GM21360 (cell line): ENCODE results near the gene ARRB1.
"Not testable (repeated sequence)": the region's sequence is repeated elsewhere in the genome, so short reads cannot be mapped to it uniquely, and the experiment has no call there.

ENCODE experiments used
- ATAC-seq: cut with Tn5 transposase; IDR thresholded peaks from one replicate; pipeline ENCODE4 v1.9.1; 2021; ENCODE audit warnings: mild to moderate bottlenecking, moderate library complexity; ENCODE audit not compliant: unreplicated experiment

ARRB1 gene

GRCh38 chr11:75276686-75277085 lies 74.8 kb downstream of the ARRB1 start:
- ATAC-seq = no peak

GRCh38 chr11:75276186-75276585 lies 75.3 kb downstream of the ARRB1 start:
- ATAC-seq = no peak

- ATAC-seq = no peak
These were observed 75.9 kb downstream of the ARRB1 start for GRCh38 chr11:75275581-75275980.

- ATAC-seq = not testable (repeated sequence)
These were observed 76.7 kb downstream of the ARRB1 start for GRCh38 chr11:75274716-75275115.

- ATAC-seq = no peak
These were observed 77.8 kb downstream of the ARRB1 start for GRCh38 chr11:75273411-75274391.

- ATAC-seq = no peak
These were observed 78.6 kb downstream of the ARRB1 start for GRCh38 chr11:75272821-75273301.

GRCh38 chr11:75272391-75272790 lies 79.1 kb downstream of the ARRB1 start:
- ATAC-seq = no peak

- no peak for ATAC-seq
These were observed 79.7 kb downstream of the ARRB1 start for GRCh38 chr11:75271730-75272129.

- ATAC-seq = no peak
These were observed 80.5 kb downstream of the ARRB1 start for GRCh38 chr11:75270896-75271418.

- no peak for ATAC-seq
These were observed 81.6 kb downstream of the ARRB1 start for GRCh38 chr11:75269896-75270295.

GRCh38 chr11:75269367-75269660 lies 82.1 kb downstream of the ARRB1 start:
- no peak for ATAC-seq

- no peak for ATAC-seq
These were observed 82.7 kb downstream of the ARRB1 start for GRCh38 chr11:75268626-75269366.

- no peak for ATAC-seq
These were observed 84.1 kb downstream of the ARRB1 start for GRCh38 chr11:75267171-75267970.

- no peak for ATAC-seq
These were observed 85.5 kb downstream of the ARRB1 start for GRCh38 chr11:75265851-75266531.

GRCh38 chr11:75264971-75265370 lies 86.5 kb downstream of the ARRB1 start:
- ATAC-seq = no peak

- no peak for ATAC-seq
These were observed 87.1 kb downstream of the ARRB1 start for GRCh38 chr11:75264356-75264755.

- ATAC-seq = no peak
These were observed 87.5 kb downstream of the ARRB1 start for GRCh38 chr11:75263944-75264349.

GRCh38 chr11:75262961-75263852 lies 88.3 kb downstream of the ARRB1 start:
- no peak for ATAC-seq

GRCh38 chr11:75262436-75262835 lies 89.0 kb downstream of the ARRB1 start:
- no peak for ATAC-seq
